GM15510 (cell line): Measurements from ENCODE around the gene RGMA.

ENCODE experiments used
- POLR2A ChIP-seq: IDR thresholded peaks from 3 replicates; pipeline ENCODE4 v1.6.1; 2011; ENCODE audit warnings: borderline replicate concordance; ENCODE audit not compliant: insufficient read length; ENCODE audit errors: extremely low read depth

Gene RGMA

GRCh38 chr15:93001156-93001555, 87.9 kb downstream of the RGMA start:
- TF ChIP-seq POLR2A, result no peak

GRCh38 chr15:92997821-92998220, 91.2 kb downstream of the RGMA start:
- TF ChIP-seq POLR2A, result no peak

- TF ChIP-seq POLR2A, result no peak
Observed at GRCh38 chr15:92992720-92993119, 96.3 kb downstream of the RGMA start.

- no peak for TF ChIP-seq POLR2A
Observed at GRCh38 chr15:92990031-92990430, 99.0 kb downstream of the RGMA start.

- no peak for TF ChIP-seq POLR2A
Observed at GRCh38 chr15:92989470-92989869, 99.5 kb downstream of the RGMA start.
